ENCODE measurements around the gene CDKL2.

DNA sequence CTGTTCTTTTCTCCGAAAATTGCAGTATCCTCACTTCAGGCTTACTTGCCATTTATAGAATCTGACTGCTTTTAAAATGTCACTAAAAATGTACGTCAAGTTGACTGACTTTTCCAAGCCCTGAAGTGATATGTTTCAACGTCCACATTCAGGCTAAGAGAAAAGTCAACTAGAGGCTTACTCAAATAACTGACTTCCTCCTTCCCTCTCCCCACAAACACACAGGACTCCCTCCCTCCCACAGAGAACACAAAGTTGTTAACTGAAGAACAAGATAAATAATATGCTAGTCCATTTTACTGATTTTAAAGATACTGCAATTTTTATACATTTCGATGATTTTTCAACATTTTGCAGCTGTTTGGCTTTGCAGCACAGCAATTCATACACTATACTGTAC is 13.8 kb upstream of the CDKL2 start:
- TF ChIP-seq, protein P1, sequence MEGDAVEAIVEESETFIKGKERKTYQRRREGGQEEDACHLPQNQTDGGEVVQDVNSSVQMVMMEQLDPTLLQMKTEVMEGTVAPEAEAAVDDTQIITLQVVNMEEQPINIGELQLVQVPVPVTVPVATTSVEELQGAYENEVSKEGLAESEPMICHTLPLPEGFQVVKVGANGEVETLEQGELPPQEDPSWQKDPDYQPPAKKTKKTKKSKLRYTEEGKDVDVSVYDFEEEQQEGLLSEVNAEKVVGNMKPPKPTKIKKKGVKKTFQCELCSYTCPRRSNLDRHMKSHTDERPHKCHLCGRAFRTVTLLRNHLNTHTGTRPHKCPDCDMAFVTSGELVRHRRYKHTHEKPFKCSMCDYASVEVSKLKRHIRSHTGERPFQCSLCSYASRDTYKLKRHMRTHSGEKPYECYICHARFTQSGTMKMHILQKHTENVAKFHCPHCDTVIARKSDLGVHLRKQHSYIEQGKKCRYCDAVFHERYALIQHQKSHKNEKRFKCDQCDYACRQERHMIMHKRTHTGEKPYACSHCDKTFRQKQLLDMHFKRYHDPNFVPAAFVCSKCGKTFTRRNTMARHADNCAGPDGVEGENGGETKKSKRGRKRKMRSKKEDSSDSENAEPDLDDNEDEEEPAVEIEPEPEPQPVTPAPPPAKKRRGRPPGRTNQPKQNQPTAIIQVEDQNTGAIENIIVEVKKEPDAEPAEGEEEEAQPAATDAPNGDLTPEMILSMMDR (IDR thresholded peaks at IDR 0.05) = no peak
- no peak for TF ChIP-seq POLR2A (IDR thresholded peaks at IDR 0.05)

All from thyroid gland (tissue), 4 donors.